CMK (cell line): Measurements from ENCODE around the gene IL2RA.
"Not testable (repeated sequence)": the region's sequence is repeated elsewhere in the genome, so short reads cannot be mapped to it uniquely, and the experiment has no call there.

ENCODE experiments used
- DNase-seq: peaks from one replicate; pipeline ENCODE4 v3.0.0-alpha.2; 2010; ENCODE audit warnings: low read depth

IL2RA gene

GRCh38 chr10:5977471-5978229 lies 84.5 kb downstream of the IL2RA start, which contains the start of gene IL15RA:
TSS of gene IL15RA (minus strand) at chr10:5977543. CDS start at chr10:5977492, 51 bp downstream.
- DNase-seq = no peak

GRCh38 chr10:5976512-5977470 lies 85.4 kb downstream of the IL2RA start:
- no peak for DNase-seq

- DNase-seq = no peak
Measured at GRCh38 chr10:5975641-5976473, 86.3 kb downstream of the IL2RA start.

GRCh38 chr10:5973069-5973468 lies 89.1 kb downstream of the IL2RA start:
- DNase-seq = no peak

GRCh38 chr10:5971886-5972285 lies 90.3 kb downstream of the IL2RA start:
- no peak for DNase-seq

- DNase-seq = no peak
Measured at GRCh38 chr10:5971315-5971832, 90.8 kb downstream of the IL2RA start.

- DNase-seq = no peak
Measured at GRCh38 chr10:5970527-5970926, 91.6 kb downstream of the IL2RA start.

- no peak for DNase-seq
Measured at GRCh38 chr10:5970066-5970465, 92.1 kb downstream of the IL2RA start.

- no peak for DNase-seq
Measured at GRCh38 chr10:5968681-5969453, 93.3 kb downstream of the IL2RA start.

- DNase-seq = no peak
Measured at GRCh38 chr10:5968037-5968680, 94.0 kb downstream of the IL2RA start.

- no peak for DNase-seq
Measured at GRCh38 chr10:5965266-5965665, 96.9 kb downstream of the IL2RA start.

- DNase-seq = no peak
Measured at GRCh38 chr10:5964736-5965135, 97.4 kb downstream of the IL2RA start.

- no peak for DNase-seq
Measured at GRCh38 chr10:5963591-5963990, 98.6 kb downstream of the IL2RA start.

- no peak for DNase-seq
Measured at GRCh38 chr10:5963071-5963470, 99.1 kb downstream of the IL2RA start.

- DNase-seq = not testable (repeated sequence)
Measured at GRCh38 chr10:5962358-5962940, 99.7 kb downstream of the IL2RA start.

GRCh38 chr10:5961405-5962100 lies 100.6 kb downstream of the IL2RA start:
- DNase-seq = no peak

GRCh38 chr10:5960973-5961275 lies 101.2 kb downstream of the IL2RA start:
- DNase-seq = not testable (repeated sequence)
